ENCODE results near the gene CDH12.

GRCh38 chr5:22779499-22779898 lies 73.6 kb downstream of the CDH12 start:
- TF ChIP-seq RAD21 (IDR thresholded peaks at IDR 0.05; ENCODE audit: low read depth) (no peak), MAX (IDR thresholded peaks at IDR 0.05) (no peak), YY1 (IDR thresholded peaks at IDR 0.05; ENCODE audit: low read depth) (no peak), USF1 (IDR thresholded peaks at IDR 0.05) (no peak), TEAD4 (IDR thresholded peaks at IDR 0.05) (no peak)
